SK-N-SH treated with all-trans-retinoic acid at 6 μM for 48 hours (cell line): Measurements from ENCODE around the gene MRGPRX1.

Experiments
- ATAC-seq: fragments of 200-7000 bp; cut with Tn5 transposase; 3 replicates; pipeline ENCODE4 v1.9.1; 2020; ENCODE audit warnings: mild to moderate bottlenecking, moderate library complexity
- ARNTL ChIP-seq: fragments of 450-650 bp; formaldehyde crosslinking; IDR thresholded peaks from 2 replicates; pipeline ENCODE4 v1.5.0; 2020; ENCODE audit warnings: low read depth, mild to moderate bottlenecking, moderate library complexity, borderline replicate concordance
- BACH2 ChIP-seq: fragments of 250-450 bp; sonication (Bioruptor Pico); IDR thresholded peaks from 2 replicates; pipeline ENCODE4 v1.9.0; 2021; ENCODE audit warnings: mild to moderate bottlenecking, borderline replicate concordance
- CSDC2 ChIP-seq: fragments of 250-450 bp; sonication (Bioruptor Pico); IDR thresholded peaks from 2 replicates; pipeline ENCODE4 v1.5.0; 2020; ENCODE audit warnings: mild to moderate bottlenecking, moderate library complexity
- CSRNP3 ChIP-seq: fragments of 250-450 bp; sonication (Bioruptor Pico); IDR thresholded peaks from 2 replicates; pipeline ENCODE4 v1.5.1; 2021; ENCODE audit warnings: mild to moderate bottlenecking, moderate library complexity
- ESRRG ChIP-seq: fragments of 250-450 bp; sonication (Bioruptor Pico); IDR thresholded peaks from 2 replicates; pipeline ENCODE4 v1.6.1; 2021; ENCODE audit warnings: mild to moderate bottlenecking
- GLIS3 ChIP-seq: fragments of 250-450 bp; sonication (Bioruptor Pico); IDR thresholded peaks from 2 replicates; pipeline ENCODE4 v1.5.0; 2020; ENCODE audit warnings: mild to moderate bottlenecking, moderate library complexity
- ISL1 ChIP-seq: fragments of 250-450 bp; sonication (Bioruptor Pico); IDR thresholded peaks from 2 replicates; pipeline ENCODE4 v2.1.2; 2022; ENCODE audit warnings: mild to moderate bottlenecking, moderate library complexity
- OSR1 ChIP-seq: fragments of 250-450 bp; sonication (Bioruptor Pico); IDR thresholded peaks from 2 replicates; pipeline ENCODE4 v1.8.0; 2022; ENCODE audit warnings: moderate library complexity, mild to moderate bottlenecking, inconsistent platforms
- PATZ1 ChIP-seq: fragments of 250-450 bp; sonication (Bioruptor Pico); IDR thresholded peaks from 2 replicates; pipeline ENCODE4 v1.8.0; 2020; ENCODE audit warnings: mild to moderate bottlenecking, moderate library complexity, borderline replicate concordance
- PPARA ChIP-seq: fragments of 250-450 bp; sonication (Bioruptor Pico); IDR thresholded peaks from 2 replicates; pipeline ENCODE4 v1.5.0; 2020; ENCODE audit warnings: mild to moderate bottlenecking, borderline replicate concordance
- RARB ChIP-seq: fragments of 250-450 bp; sonication (Bioruptor Pico); IDR thresholded peaks from 2 replicates; pipeline ENCODE4 v1.8.0; 2021; ENCODE audit warnings: mild to moderate bottlenecking, moderate library complexity
- SNAI2 ChIP-seq: fragments of 250-450 bp; sonication (Bioruptor Pico); IDR thresholded peaks from 2 replicates; pipeline ENCODE4 v1.5.0; 2020; ENCODE audit warnings: mild to moderate bottlenecking, moderate library complexity
- TCF4 ChIP-seq: fragments of 250-450 bp; sonication (Bioruptor Pico); IDR thresholded peaks from 2 replicates; pipeline ENCODE4 v1.8.0; 2021; ENCODE audit warnings: mild to moderate bottlenecking, moderate library complexity, borderline replicate concordance
- TOX ChIP-seq: fragments of 250-450 bp; sonication (Bioruptor Pico); IDR thresholded peaks from 2 replicates; pipeline ENCODE4 v1.8.0; 2021; ENCODE audit warnings: mild to moderate bottlenecking, moderate library complexity, borderline replicate concordance
- TSHZ2 ChIP-seq: fragments of 250-450 bp; sonication (Bioruptor Pico); IDR thresholded peaks from 2 replicates; pipeline ENCODE4 v1.5.0; 2020; ENCODE audit warnings: mild to moderate bottlenecking, moderate library complexity
- ZFP3 ChIP-seq: fragments of 250-450 bp; sonication (Bioruptor Pico); IDR thresholded peaks from 2 replicates; pipeline ENCODE4 v1.5.0; 2020; ENCODE audit warnings: mild to moderate bottlenecking, moderate library complexity
- ZFP30 ChIP-seq: fragments of 450-650 bp; formaldehyde crosslinking; IDR thresholded peaks from 2 replicates; pipeline ENCODE4 v1.5.0; 2022; ENCODE audit warnings: mild to moderate bottlenecking, moderate library complexity
- ZNF70 ChIP-seq: fragments of 450-650 bp; formaldehyde crosslinking; IDR thresholded peaks from 2 replicates; pipeline ENCODE4 v1.5.0; 2020; ENCODE audit warnings: mild to moderate bottlenecking, moderate library complexity
- ZNF8 ChIP-seq: fragments of 450-650 bp; formaldehyde crosslinking; IDR thresholded peaks from 2 replicates; pipeline ENCODE4 v1.5.0; 2020; ENCODE audit warnings: mild to moderate bottlenecking, moderate library complexity
- TF ChIP-seq, protein P1 (sequence below): fragments of 250-450 bp; sonication (Bioruptor Pico); IDR thresholded peaks from 2 replicates; pipeline ENCODE4 v1.8.0; 2021; ENCODE audit warnings: low read depth, mild to moderate bottlenecking, moderate library complexity, borderline replicate concordance
- TF ChIP-seq, protein P2 (sequence below): fragments of 250-450 bp; sonication (Bioruptor Pico); IDR thresholded peaks from 2 replicates; pipeline ENCODE4 v1.5.1; 2020; ENCODE audit warnings: low read depth, mild to moderate bottlenecking, moderate library complexity

MRGPRX1 gene

GRCh38 chr11:18956630-18957029, 17.4 kb upstream of the MRGPRX1 start:
- TF ChIP-seq CSRNP3 (CRISPR knock-in tag) (no peak), GLIS3 (CRISPR knock-in tag) (no peak), ZFP3 (CRISPR knock-in tag) (no peak), BACH2 (CRISPR knock-in tag) (no peak), ZFP30 (CRISPR knock-in tag) (no peak), ISL1 (CRISPR knock-in tag) (no peak), SNAI2 (CRISPR knock-in tag) (no peak), OSR1 (CRISPR knock-in tag) (no peak), ZNF8 (CRISPR knock-in tag) (no peak), RARB (no peak), ESRRG (CRISPR knock-in tag) (no peak)
- TF ChIP-seq, protein P1, sequence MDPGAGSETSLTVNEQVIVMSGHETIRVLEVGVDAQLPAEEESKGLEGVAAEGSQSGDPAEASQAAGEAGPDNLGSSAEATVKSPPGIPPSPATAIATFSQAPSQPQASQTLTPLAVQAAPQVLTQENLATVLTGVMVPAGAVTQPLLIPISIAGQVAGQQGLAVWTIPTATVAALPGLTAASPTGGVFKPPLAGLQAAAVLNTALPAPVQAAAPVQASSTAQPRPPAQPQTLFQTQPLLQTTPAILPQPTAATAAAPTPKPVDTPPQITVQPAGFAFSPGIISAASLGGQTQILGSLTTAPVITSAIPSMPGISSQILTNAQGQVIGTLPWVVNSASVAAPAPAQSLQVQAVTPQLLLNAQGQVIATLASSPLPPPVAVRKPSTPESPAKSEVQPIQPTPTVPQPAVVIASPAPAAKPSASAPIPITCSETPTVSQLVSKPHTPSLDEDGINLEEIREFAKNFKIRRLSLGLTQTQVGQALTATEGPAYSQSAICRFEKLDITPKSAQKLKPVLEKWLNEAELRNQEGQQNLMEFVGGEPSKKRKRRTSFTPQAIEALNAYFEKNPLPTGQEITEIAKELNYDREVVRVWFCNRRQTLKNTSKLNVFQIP (CRISPR knock-in tag): no peak
- no peak for ATAC-seq

GRCh38 chr11:18936002-18936673, 3.1 kb downstream of the MRGPRX1 start:
- TF ChIP-seq TCF4 (no peak), ZNF70 (no peak), OSR1 (CRISPR knock-in tag) (no peak), GLIS3 (CRISPR knock-in tag) (no peak), ISL1 (CRISPR knock-in tag) (no peak), PPARA (CRISPR knock-in tag) (no peak)
- TF ChIP-seq, all 23 proteins: peak for 0
- no peak for ATAC-seq

DNA sequence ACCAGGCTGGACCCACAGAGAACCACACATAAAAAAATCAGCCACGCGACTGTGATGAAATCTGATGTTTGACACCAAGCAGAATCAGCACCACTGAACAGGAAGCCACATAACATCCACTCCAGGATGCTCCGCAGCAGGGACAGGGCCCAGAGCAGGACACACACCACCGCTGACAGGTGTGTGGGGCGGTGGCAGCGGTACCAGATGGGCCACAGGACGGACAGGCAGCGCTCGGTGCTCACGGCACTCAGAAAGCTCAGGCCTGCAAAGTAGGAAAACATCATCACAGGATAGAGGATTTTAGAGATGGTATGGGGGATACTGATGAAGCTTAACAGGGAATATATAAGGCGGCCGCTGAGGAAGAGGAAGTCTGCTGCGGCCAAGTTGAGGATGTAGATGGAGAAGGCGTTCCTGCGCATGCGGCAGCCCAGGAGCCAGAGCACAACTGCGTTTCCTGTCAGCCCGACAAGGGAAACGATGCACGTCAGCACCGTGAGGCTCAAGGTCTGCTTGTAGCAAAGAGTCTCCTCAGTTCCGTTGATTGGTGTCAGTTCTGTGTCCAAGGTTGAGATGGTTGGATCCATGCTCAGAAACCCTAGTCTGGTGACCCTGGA, 4.9 kb downstream of the MRGPRX1 start:
- no peak for TF ChIP-seq ARNTL (CRISPR knock-in tag)
- TF ChIP-seq RARB: no peak
- TF ChIP-seq ZNF70: no peak
- TF ChIP-seq SNAI2 (CRISPR knock-in tag): no peak
- TF ChIP-seq BACH2 (CRISPR knock-in tag): no peak
- TF ChIP-seq, protein P2, sequence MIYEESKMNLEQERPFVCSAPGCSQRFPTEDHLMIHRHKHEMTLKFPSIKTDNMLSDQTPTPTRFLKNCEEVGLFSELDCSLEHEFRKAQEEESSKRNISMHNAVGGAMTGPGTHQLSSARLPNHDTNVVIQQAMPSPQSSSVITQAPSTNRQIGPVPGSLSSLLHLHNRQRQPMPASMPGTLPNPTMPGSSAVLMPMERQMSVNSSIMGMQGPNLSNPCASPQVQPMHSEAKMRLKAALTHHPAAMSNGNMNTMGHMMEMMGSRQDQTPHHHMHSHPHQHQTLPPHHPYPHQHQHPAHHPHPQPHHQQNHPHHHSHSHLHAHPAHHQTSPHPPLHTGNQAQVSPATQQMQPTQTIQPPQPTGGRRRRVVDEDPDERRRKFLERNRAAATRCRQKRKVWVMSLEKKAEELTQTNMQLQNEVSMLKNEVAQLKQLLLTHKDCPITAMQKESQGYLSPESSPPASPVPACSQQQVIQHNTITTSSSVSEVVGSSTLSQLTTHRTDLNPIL: no peak
- no peak for TF ChIP-seq TCF4
- no peak for ATAC-seq

GRCh38 chr11:18927550-18928322, 11.5 kb downstream of the MRGPRX1 start:
- ATAC-seq: no peak
- TF ChIP-seq CSRNP3 (CRISPR knock-in tag) (no peak), BACH2 (CRISPR knock-in tag) (no peak), TOX (CRISPR knock-in tag) (no peak), PATZ1 (CRISPR knock-in tag) (no peak), TSHZ2 (CRISPR knock-in tag) (no peak), RARB (no peak), PPARA (CRISPR knock-in tag) (no peak), OSR1 (CRISPR knock-in tag) (no peak), ISL1 (CRISPR knock-in tag) (no peak), CSDC2 (CRISPR knock-in tag) (no peak), ESRRG (CRISPR knock-in tag) (no peak), ZFP30 (CRISPR knock-in tag) (no peak)
- TF ChIP-seq, protein P2: no peak
